ENCODE results near the gene B4GALT3. TPM values are rescaled to one million over a fixed set of nuclear protein-coding genes. Genes with fewer than 3 reads are reported as not detected.
A peak's percentile ranks its signal among the peaks of the same experiment; 100 is the strongest.

Gene B4GALT3
- polyA plus RNA-seq, 3 donors = 16.8 to 50.3 (median 21.0) TPM

DNA sequence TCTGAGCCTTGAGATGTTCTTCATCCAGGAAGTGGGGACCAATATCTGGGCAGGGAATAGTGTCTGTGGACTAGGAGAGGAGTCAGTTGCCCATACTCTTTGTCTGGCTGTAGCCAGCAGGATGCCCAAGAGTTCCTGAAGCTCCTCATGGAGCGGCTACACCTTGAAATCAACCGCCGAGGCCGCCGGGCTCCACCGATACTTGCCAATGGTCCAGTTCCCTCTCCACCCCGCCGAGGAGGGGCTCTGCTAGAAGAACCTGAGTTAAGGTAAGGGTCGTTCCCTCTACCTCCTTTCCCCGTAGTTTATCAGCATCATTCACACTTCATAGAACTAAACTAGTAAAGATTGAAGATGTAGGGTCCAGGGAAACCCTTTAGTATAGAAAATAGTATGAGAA is 14.5 kb downstream of the B4GALT3 start:
- H3K4me3 Mint-ChIP-seq = no peak overlapping the region
- WGBS (ENCODE audit: insufficient coverage) = 100% methylated on average over 1 of the region's 10 CpGs
- H3K4me1 Mint-ChIP-seq = peaks cover 54% of the 10 kb centered on the region
- intact Hi-C loops (cut with micrococcal nuclease) = no loop called here
- Histone ChIP-seq H3K79me2 (ENCODE audit: insufficient read depth, low read length) (peaks cover 20% of the 10 kb centered on the region), H3K9ac (ENCODE audit: insufficient read depth, low read length, poor library complexity, severe bottlenecking) (no peak overlapping the region), H3K4me3 (replicated peaks in 1 of 3; ENCODE audit: low read depth in 2 of 3, low read length in 3 of 3) (no peak overlapping the region), H3K9me3 (replicated peaks in 1 of 2; ENCODE audit: control insufficient read depth in 1 of 2, insufficient read depth in 1 of 2, low read length in 2 of 2) (no peaks in the 10 kb centered on the region), H3K4me1 (ENCODE audit: control insufficient read depth in 1 of 2, insufficient read depth in 2 of 2, low read length in 2 of 2) (peaks cover 34 to 52% of the 10 kb centered on the region in 2 donors), H3K4me2 (replicated peaks; ENCODE audit: extremely low read depth, low read length, poor library complexity, severe bottlenecking) (no peak overlapping the region), H2AFZ (ENCODE audit: insufficient read depth, low read depth, low read length, poor library complexity, severe bottlenecking) (no peak overlapping the region), H3K36me3 (replicated peaks in 1 of 2; ENCODE audit: control insufficient read depth in 1 of 2, insufficient read depth in 2 of 2, low read length in 2 of 2) (peaks cover 28 to 51% of the 10 kb centered on the region in 2 donors), H4K20me1 (ENCODE audit: insufficient read depth, low read length) (no peaks in the 10 kb centered on the region), H3K27ac (ENCODE audit: low read depth in 1 of 2, low read length in 2 of 2) (peak overlapping the region in 1 of 2 donors; percentile 32), H3K27me3 (ENCODE audit: control insufficient read depth in 2 of 2, insufficient read depth in 2 of 2, low read length in 2 of 2) (no peaks in the 10 kb centered on the region)
- H3K9me3 Mint-ChIP-seq = no peaks in the 10 kb centered on the region
- peak overlapping the region in 3 of 7 donors; percentile 17 to 31 (median 25) for H3K27ac Mint-ChIP-seq
- TF ChIP-seq, protein P1, sequence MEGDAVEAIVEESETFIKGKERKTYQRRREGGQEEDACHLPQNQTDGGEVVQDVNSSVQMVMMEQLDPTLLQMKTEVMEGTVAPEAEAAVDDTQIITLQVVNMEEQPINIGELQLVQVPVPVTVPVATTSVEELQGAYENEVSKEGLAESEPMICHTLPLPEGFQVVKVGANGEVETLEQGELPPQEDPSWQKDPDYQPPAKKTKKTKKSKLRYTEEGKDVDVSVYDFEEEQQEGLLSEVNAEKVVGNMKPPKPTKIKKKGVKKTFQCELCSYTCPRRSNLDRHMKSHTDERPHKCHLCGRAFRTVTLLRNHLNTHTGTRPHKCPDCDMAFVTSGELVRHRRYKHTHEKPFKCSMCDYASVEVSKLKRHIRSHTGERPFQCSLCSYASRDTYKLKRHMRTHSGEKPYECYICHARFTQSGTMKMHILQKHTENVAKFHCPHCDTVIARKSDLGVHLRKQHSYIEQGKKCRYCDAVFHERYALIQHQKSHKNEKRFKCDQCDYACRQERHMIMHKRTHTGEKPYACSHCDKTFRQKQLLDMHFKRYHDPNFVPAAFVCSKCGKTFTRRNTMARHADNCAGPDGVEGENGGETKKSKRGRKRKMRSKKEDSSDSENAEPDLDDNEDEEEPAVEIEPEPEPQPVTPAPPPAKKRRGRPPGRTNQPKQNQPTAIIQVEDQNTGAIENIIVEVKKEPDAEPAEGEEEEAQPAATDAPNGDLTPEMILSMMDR (IDR thresholded peaks at IDR 0.05) = no peak
- no peak for DNase-seq
- peaks cover 38 to 55% of the 10 kb centered on the region in 2 donors for H3K36me3 Mint-ChIP-seq
- H3K27me3 Mint-ChIP-seq (ENCODE audit: low read depth in 3 of 3) = peaks cover 0 to 2% (median 0%) of the 10 kb centered on the region in 3 donors

DNA sequence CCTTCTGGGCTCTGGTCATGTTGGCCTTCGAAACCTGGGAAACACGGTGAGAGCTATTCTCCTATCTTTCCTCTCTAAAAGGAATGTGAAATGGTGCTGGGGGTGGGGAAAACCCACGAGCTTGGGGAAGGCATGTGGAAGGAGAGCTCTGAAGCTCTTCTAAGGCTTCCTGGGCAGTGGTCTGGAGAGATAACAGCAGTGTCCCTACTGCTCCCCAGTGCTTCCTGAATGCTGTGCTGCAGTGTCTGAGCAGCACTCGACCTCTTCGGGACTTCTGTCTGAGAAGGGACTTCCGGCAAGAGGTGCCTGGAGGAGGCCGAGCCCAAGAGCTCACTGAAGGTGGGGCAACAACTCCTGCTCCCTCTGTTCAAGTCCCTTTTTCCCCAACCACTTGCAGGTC is 15.3 kb downstream of the B4GALT3 start:
- no peak for DNase-seq
- H4K20me1 ChIP-seq (ENCODE audit: insufficient read depth, low read length) = no peaks in the 10 kb centered on the region
- 95% methylated on average over 3 of the region's 7 CpGs for WGBS (ENCODE audit: insufficient coverage)
- no peaks in the 10 kb centered on the region for H3K27me3 ChIP-seq (ENCODE audit: control insufficient read depth in 2 of 2, insufficient read depth in 2 of 2, low read length in 2 of 2)
- H3K4me1 Mint-ChIP-seq = peaks cover 49% of the 10 kb centered on the region
- H3K27ac Mint-ChIP-seq = peak overlapping the region in 2 of 7 donors; percentile 15 to 38
- H3K9ac ChIP-seq (ENCODE audit: insufficient read depth, low read length, poor library complexity, severe bottlenecking) = no peak overlapping the region
- H3K4me3 Mint-ChIP-seq = no peak overlapping the region
- no peaks in the 10 kb centered on the region for H3K9me3 ChIP-seq (replicated peaks in 1 of 2; ENCODE audit: control insufficient read depth in 1 of 2, insufficient read depth in 1 of 2, low read length in 2 of 2)
- no peaks in the 10 kb centered on the region for H3K9me3 Mint-ChIP-seq
- peaks cover 45 to 61% of the 10 kb centered on the region in 2 donors for H3K36me3 Mint-ChIP-seq
- no peak overlapping the region for H3K4me2 ChIP-seq (replicated peaks; ENCODE audit: extremely low read depth, low read length, poor library complexity, severe bottlenecking)
- H3K79me2 ChIP-seq (ENCODE audit: insufficient read depth, low read length) = peaks cover 20% of the 10 kb centered on the region
- peaks cover 30 to 48% of the 10 kb centered on the region in 2 donors for H3K4me1 ChIP-seq (ENCODE audit: control insufficient read depth in 1 of 2, insufficient read depth in 2 of 2, low read length in 2 of 2)
- TF ChIP-seq, protein P1 (IDR thresholded peaks at IDR 0.05) = no peak
- no peak overlapping the region for H3K4me3 ChIP-seq (replicated peaks in 1 of 3; ENCODE audit: low read depth in 2 of 3, low read length in 3 of 3)
- peak overlapping the region in 1 of 2 donors; percentile 32 for H3K27ac ChIP-seq (ENCODE audit: low read depth in 1 of 2, low read length in 2 of 2)
- intact Hi-C loops (cut with micrococcal nuclease) = no loop called here
- H2AFZ ChIP-seq (ENCODE audit: insufficient read depth, low read depth, low read length, poor library complexity, severe bottlenecking) = no peak overlapping the region
- H3K27me3 Mint-ChIP-seq (ENCODE audit: low read depth in 3 of 3) = peaks cover 0 to 1% (median 0%) of the 10 kb centered on the region in 3 donors
- H3K36me3 ChIP-seq (replicated peaks in 1 of 2; ENCODE audit: control insufficient read depth in 1 of 2, insufficient read depth in 2 of 2, low read length in 2 of 2) = peaks cover 36 to 59% of the 10 kb centered on the region in 2 donors
